ENCODE data around the gene HIGD1B. TPM values are rescaled to one million over a fixed set of nuclear protein-coding genes. Genes with fewer than 3 reads are reported as not detected.

Gene HIGD1B
- total and polyA plus RNA-seq, 10 of the 15 experiments (the other 5 are each of a cell fraction or from before 2014, with no cell fraction given), result 1.0 TPM; not detected in 9

DNA sequence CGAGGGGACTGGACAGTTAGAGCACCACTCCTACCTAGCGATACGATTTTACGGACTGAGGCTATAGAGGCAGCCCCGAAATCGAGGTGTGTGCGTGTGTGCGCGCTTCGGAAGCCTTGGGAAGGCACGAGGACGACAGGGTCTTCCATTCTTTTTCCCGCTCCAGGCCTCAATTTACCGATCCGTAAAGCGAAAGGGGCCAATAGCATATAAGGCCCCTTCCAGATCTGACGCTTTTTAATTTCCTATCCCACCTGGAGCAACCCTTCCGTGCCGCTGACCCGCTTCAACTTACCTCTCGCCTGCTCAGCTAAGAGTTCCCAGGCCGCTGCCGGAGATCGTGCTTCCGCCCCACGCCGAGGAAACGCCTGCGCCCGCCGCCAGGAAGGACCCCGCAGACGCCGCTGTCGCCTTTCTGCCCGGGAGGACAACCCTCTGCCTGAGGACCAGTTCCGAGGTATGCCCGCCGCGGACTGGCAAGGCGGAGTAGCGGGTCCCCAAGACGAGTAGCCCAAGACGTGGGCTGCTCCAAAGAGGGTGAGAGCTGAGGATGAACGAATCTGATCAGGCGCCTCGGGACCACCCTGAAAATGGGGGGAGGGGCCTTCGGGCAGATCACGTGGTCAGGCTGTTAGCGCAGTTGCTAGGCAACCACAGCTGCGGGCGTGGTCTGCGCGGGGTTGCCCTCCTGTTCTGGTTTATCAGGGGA is 51.5 kb downstream of the HIGD1B start, which contains the start of gene EFTUD2 (continued):
- TF ChIP-seq RB1 (IDR thresholded peaks at IDR 0.05; ENCODE audit: borderline replicate concordance) (peak; percentile 96; the same call in 1 of the 2 replicates), BHLHE40 (IDR thresholded peaks at IDR 0.05; ENCODE audit: borderline replicate concordance in 1 of 2, low read depth in 2 of 2, low read length in 1 of 2) (peak; percentile 60 to 71; a peak in 3 of 4 replicates), BMI1 (IDR thresholded peaks at IDR 0.05; ENCODE audit: borderline replicate concordance) (peak; percentile 100)
- TF ChIP-seq, protein P1, sequence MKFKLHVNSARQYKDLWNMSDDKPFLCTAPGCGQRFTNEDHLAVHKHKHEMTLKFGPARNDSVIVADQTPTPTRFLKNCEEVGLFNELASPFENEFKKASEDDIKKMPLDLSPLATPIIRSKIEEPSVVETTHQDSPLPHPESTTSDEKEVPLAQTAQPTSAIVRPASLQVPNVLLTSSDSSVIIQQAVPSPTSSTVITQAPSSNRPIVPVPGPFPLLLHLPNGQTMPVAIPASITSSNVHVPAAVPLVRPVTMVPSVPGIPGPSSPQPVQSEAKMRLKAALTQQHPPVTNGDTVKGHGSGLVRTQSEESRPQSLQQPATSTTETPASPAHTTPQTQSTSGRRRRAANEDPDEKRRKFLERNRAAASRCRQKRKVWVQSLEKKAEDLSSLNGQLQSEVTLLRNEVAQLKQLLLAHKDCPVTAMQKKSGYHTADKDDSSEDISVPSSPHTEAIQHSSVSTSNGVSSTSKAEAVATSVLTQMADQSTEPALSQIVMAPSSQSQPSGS (IDR thresholded peaks at IDR 0.05; ENCODE audit: low read length), result no peak
- TF ChIP-seq, protein P2, sequence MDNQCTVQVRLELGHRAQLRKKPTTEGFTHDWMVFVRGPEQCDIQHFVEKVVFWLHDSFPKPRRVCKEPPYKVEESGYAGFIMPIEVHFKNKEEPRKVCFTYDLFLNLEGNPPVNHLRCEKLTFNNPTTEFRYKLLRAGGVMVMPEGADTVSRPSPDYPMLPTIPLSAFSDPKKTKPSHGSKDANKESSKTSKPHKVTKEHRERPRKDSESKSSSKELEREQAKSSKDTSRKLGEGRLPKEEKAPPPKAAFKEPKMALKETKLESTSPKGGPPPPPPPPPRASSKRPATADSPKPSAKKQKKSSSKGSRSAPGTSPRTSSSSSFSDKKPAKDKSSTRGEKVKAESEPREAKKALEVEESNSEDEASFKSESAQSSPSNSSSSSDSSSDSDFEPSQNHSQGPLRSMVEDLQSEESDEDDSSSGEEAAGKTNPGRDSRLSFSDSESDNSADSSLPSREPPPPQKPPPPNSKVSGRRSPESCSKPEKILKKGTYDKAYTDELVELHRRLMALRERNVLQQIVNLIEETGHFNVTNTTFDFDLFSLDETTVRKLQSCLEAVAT (IDR thresholded peaks at IDR 0.05), result peak; percentile 59; the same call in 1 of the 2 replicates

Small RNAs within 50 kb of the gene (small RNA-seq; reads per million reads assigned to genes)
- gene RN7SL405P, result not detected

Other genes starting within 250 kb of the HIGD1B start
Only the 7 nearest of the 11 such genes appear.
- 10.0 and 12.1 TPM in 2 replicates for gene DBF4B, start 139.2 kb upstream of the HIGD1B start, total RNA-seq (2014; rRNA removed)
- gene DBF4B, start 139.2 kb upstream of the HIGD1B start, total RNA-seq (2014; rRNA removed; fragmentation: Illumina TruSeq; extraction: Trizol), result 10.2 and 11.4 TPM in 2 replicates
- gene DBF4B, start 139.2 kb upstream of the HIGD1B start, total RNA-seq (2021), result 16.7 and 24.6 TPM in 2 replicates
- gene DBF4B, start 139.2 kb upstream of the HIGD1B start, polyA plus RNA-seq (2011; rRNA removed), result 14.6 and 20.4 TPM in 2 replicates
- gene DBF4B, start 139.2 kb upstream of the HIGD1B start, polyA plus RNA-seq (2014; fragmentation: Illumina TruSeq; extraction: Trizol), result 15.8 and 21.8 TPM in 2 replicates
- gene DBF4B, start 139.2 kb upstream of the HIGD1B start, polyA plus RNA-seq (2014; fragmentation: Nextera tagmentation; extraction: Ambion mirVana), result 1 to 10 TPM; 2.4 to 2.5 TPM
- gene DBF4B, start 139.2 kb upstream of the HIGD1B start, polyA plus RNA-seq (2014; rRNA removed), result 20.5 and 21.6 TPM in 2 replicates
- 10 to 100 TPM; 16.4 to 17.3 TPM for gene DBF4B, start 139.2 kb upstream of the HIGD1B start, polyA plus RNA-seq (2016; fragmentation: Nextera tagmentation; extraction: Ambion mirVana)
- not detected in 2 replicates for gene ADAM11, start 88.9 kb upstream of the HIGD1B start, total RNA-seq (2014; rRNA removed)
- 0.04 and 0.05 TPM in 2 replicates for gene ADAM11, start 88.9 kb upstream of the HIGD1B start, total RNA-seq (2014; rRNA removed; fragmentation: Illumina TruSeq; extraction: Trizol)
- gene ADAM11, start 88.9 kb upstream of the HIGD1B start, total RNA-seq (2021), result 0.13 and 0.26 TPM in 2 replicates
- 0.26 and 0.35 TPM in 2 replicates for gene ADAM11, start 88.9 kb upstream of the HIGD1B start, polyA plus RNA-seq (2011; rRNA removed)
- 0.03 TPM in 1 of 2 replicates, not detected in the other for gene ADAM11, start 88.9 kb upstream of the HIGD1B start, polyA plus RNA-seq (2014; fragmentation: Illumina TruSeq; extraction: Trizol)
- not detected for gene ADAM11, start 88.9 kb upstream of the HIGD1B start, polyA plus RNA-seq (2014; fragmentation: Nextera tagmentation; extraction: Ambion mirVana)
- gene ADAM11, start 88.9 kb upstream of the HIGD1B start, polyA plus RNA-seq (2014; rRNA removed), result 0.03 and 0.37 TPM in 2 replicates
- under 1 TPM; 0.03 to 0.06 TPM for gene ADAM11, start 88.9 kb upstream of the HIGD1B start, polyA plus RNA-seq (2016; fragmentation: Nextera tagmentation; extraction: Ambion mirVana)
- 0.76 and 0.79 TPM in 2 replicates for gene GJC1, start 17.6 kb upstream of the HIGD1B start, total RNA-seq (2014; rRNA removed)
- gene GJC1, start 17.6 kb upstream of the HIGD1B start, total RNA-seq (2014; rRNA removed; fragmentation: Illumina TruSeq; extraction: Trizol), result 0.67 and 0.83 TPM in 2 replicates
- gene GJC1, start 17.6 kb upstream of the HIGD1B start, total RNA-seq (2021), result 2.5 and 2.7 TPM in 2 replicates
- gene GJC1, start 17.6 kb upstream of the HIGD1B start, polyA plus RNA-seq (2011; rRNA removed), result 3.0 and 3.4 TPM in 2 replicates
- gene GJC1, start 17.6 kb upstream of the HIGD1B start, polyA plus RNA-seq (2014; fragmentation: Illumina TruSeq; extraction: Trizol), result 1.0 and 1.1 TPM in 2 replicates
- gene GJC1, start 17.6 kb upstream of the HIGD1B start, polyA plus RNA-seq (2014; fragmentation: Nextera tagmentation; extraction: Ambion mirVana), result under 1 TPM; 0.37 to 0.69 TPM
- 1.1 and 1.4 TPM in 2 replicates for gene GJC1, start 17.6 kb upstream of the HIGD1B start, polyA plus RNA-seq (2014; rRNA removed)
- 1 to 10 TPM in 1 of 2 experiments, under 1 TPM in 1; 0.72 to 1.0 TPM for gene GJC1, start 17.6 kb upstream of the HIGD1B start, polyA plus RNA-seq (2016; fragmentation: Nextera tagmentation; extraction: Ambion mirVana)
- gene EFTUD2, start 51.6 kb downstream of the HIGD1B start, total RNA-seq (2014; rRNA removed), result 92.0 and 98.1 TPM in 2 replicates
- gene EFTUD2, start 51.6 kb downstream of the HIGD1B start, total RNA-seq (2014; rRNA removed; fragmentation: Illumina TruSeq; extraction: Trizol), result 115 and 124 TPM in 2 replicates
- 154 and 159 TPM in 2 replicates for gene EFTUD2, start 51.6 kb downstream of the HIGD1B start, total RNA-seq (2021)
- 198 and 251 TPM in 2 replicates for gene EFTUD2, start 51.6 kb downstream of the HIGD1B start, polyA plus RNA-seq (2011; rRNA removed)
- 128 and 156 TPM in 2 replicates for gene EFTUD2, start 51.6 kb downstream of the HIGD1B start, polyA plus RNA-seq (2014; fragmentation: Illumina TruSeq; extraction: Trizol)
- 10 to 100 TPM; 33.0 to 39.4 TPM for gene EFTUD2, start 51.6 kb downstream of the HIGD1B start, polyA plus RNA-seq (2014; fragmentation: Nextera tagmentation; extraction: Ambion mirVana)
- gene EFTUD2, start 51.6 kb downstream of the HIGD1B start, polyA plus RNA-seq (2014; rRNA removed), result 114 and 115 TPM in 2 replicates
- 100 to 1,000 TPM; 157 to 173 TPM for gene EFTUD2, start 51.6 kb downstream of the HIGD1B start, polyA plus RNA-seq (2016; fragmentation: Nextera tagmentation; extraction: Ambion mirVana)
- gene GFAP, start 67.6 kb downstream of the HIGD1B start, total RNA-seq (2014; rRNA removed), result not detected in 2 replicates
- gene GFAP, start 67.6 kb downstream of the HIGD1B start, total RNA-seq (2014; rRNA removed; fragmentation: Illumina TruSeq; extraction: Trizol), result not detected in 2 replicates
- gene GFAP, start 67.6 kb downstream of the HIGD1B start, total RNA-seq (2021), result not detected in 2 replicates
- not detected in 2 replicates for gene GFAP, start 67.6 kb downstream of the HIGD1B start, polyA plus RNA-seq (2011; rRNA removed)
- gene GFAP, start 67.6 kb downstream of the HIGD1B start, polyA plus RNA-seq (2014; fragmentation: Illumina TruSeq; extraction: Trizol), result not detected in 2 replicates
- gene GFAP, start 67.6 kb downstream of the HIGD1B start, polyA plus RNA-seq (2014; fragmentation: Nextera tagmentation; extraction: Ambion mirVana), result under 1 TPM in 1 of 2 experiments, not detected in 1; 0.04 TPM
- gene GFAP, start 67.6 kb downstream of the HIGD1B start, polyA plus RNA-seq (2014; rRNA removed), result not detected in 2 replicates
- under 1 TPM in 1 of 2 experiments, not detected in 1; 0.25 TPM for gene GFAP, start 67.6 kb downstream of the HIGD1B start, polyA plus RNA-seq (2016; fragmentation: Nextera tagmentation; extraction: Ambion mirVana)
- gene KIF18B, start 99.9 kb downstream of the HIGD1B start, total RNA-seq (2014; rRNA removed), result 10.6 and 12.0 TPM in 2 replicates
- 9.2 and 10.3 TPM in 2 replicates for gene KIF18B, start 99.9 kb downstream of the HIGD1B start, total RNA-seq (2014; rRNA removed; fragmentation: Illumina TruSeq; extraction: Trizol)
- gene KIF18B, start 99.9 kb downstream of the HIGD1B start, total RNA-seq (2021), result 39.4 and 44.4 TPM in 2 replicates
- 14.2 and 28.6 TPM in 2 replicates for gene KIF18B, start 99.9 kb downstream of the HIGD1B start, polyA plus RNA-seq (2011; rRNA removed)
- 11.9 and 22.0 TPM in 2 replicates for gene KIF18B, start 99.9 kb downstream of the HIGD1B start, polyA plus RNA-seq (2014; fragmentation: Illumina TruSeq; extraction: Trizol)
- gene KIF18B, start 99.9 kb downstream of the HIGD1B start, polyA plus RNA-seq (2014; fragmentation: Nextera tagmentation; extraction: Ambion mirVana), result 1 to 10 TPM; 2.8 to 3.1 TPM
- 44.7 and 46.2 TPM in 2 replicates for gene KIF18B, start 99.9 kb downstream of the HIGD1B start, polyA plus RNA-seq (2014; rRNA removed)
- gene KIF18B, start 99.9 kb downstream of the HIGD1B start, polyA plus RNA-seq (2016; fragmentation: Nextera tagmentation; extraction: Ambion mirVana), result 10 to 100 TPM; 20.4 to 20.5 TPM
- not detected in 2 replicates for gene C1QL1, start 120.4 kb downstream of the HIGD1B start, total RNA-seq (2014; rRNA removed)
- not detected in 2 replicates for gene C1QL1, start 120.4 kb downstream of the HIGD1B start, total RNA-seq (2014; rRNA removed; fragmentation: Illumina TruSeq; extraction: Trizol)
- gene C1QL1, start 120.4 kb downstream of the HIGD1B start, total RNA-seq (2021), result not detected in 2 replicates
- gene C1QL1, start 120.4 kb downstream of the HIGD1B start, polyA plus RNA-seq (2011; rRNA removed), result not detected in 2 replicates
- gene C1QL1, start 120.4 kb downstream of the HIGD1B start, polyA plus RNA-seq (2014; fragmentation: Illumina TruSeq; extraction: Trizol), result not detected in 2 replicates
- not detected for gene C1QL1, start 120.4 kb downstream of the HIGD1B start, polyA plus RNA-seq (2014; fragmentation: Nextera tagmentation; extraction: Ambion mirVana)
- not detected in 2 replicates for gene C1QL1, start 120.4 kb downstream of the HIGD1B start, polyA plus RNA-seq (2014; rRNA removed)
- not detected for gene C1QL1, start 120.4 kb downstream of the HIGD1B start, polyA plus RNA-seq (2016; fragmentation: Nextera tagmentation; extraction: Ambion mirVana)

Data from GM12878 (cell line).